ENCODE data around the gene HPSE2. TPM values are rescaled to one million over a fixed set of nuclear protein-coding genes. Genes with fewer than 3 reads are reported as not detected.

HPSE2 gene
- total and polyA plus RNA-seq, 4 donors, result 0.05 TPM; not detected in 3

DNA sequence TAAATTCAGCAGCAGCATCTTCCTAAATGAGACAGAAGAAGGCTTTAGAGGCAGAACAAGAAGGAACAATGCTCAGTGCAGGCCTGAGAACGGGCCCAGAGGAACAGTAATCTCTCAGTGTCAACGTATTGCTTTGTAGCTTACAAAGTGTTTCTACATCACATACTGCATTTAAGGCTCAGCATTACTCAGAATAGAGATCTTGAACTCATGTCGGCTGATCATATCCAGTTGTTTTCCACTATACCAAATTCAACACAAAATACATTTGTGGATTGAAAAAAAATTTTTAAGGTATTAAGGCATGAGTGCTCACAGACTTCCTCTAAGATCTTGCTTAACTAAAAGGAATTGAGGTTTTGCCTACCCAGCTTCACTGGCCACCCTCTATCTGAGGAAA is 325.1 kb downstream of the HPSE2 start:
- WGBS, result 81% methylated on average over 3 of the region's 3 CpGs
- H3K27me3 ChIP-seq (ENCODE audit: control insufficient read depth in 4 of 4, insufficient read depth in 4 of 4, low read length in 3 of 4), result peaks cover 0 to 4% (median 0%) of the 10 kb centered on the region in 4 donors
- H3K9me3 ChIP-seq (ENCODE audit: control insufficient read depth in 4 of 4, low read length in 3 of 4), result no peaks in the 10 kb centered on the region
- no peaks in the 10 kb centered on the region for H3K36me3 ChIP-seq (ENCODE audit: control insufficient read depth in 4 of 4, insufficient read depth in 3 of 4, low read depth in 1 of 4, low read length in 3 of 4)
- DNase-seq (ENCODE audit: low spot score), result no peak
- H3K27ac ChIP-seq (ENCODE audit: low read depth in 1 of 2, low read length in 2 of 2), result no peak overlapping the region
- H3K9ac ChIP-seq (ENCODE audit: low read depth in 1 of 2, low read length in 2 of 2), result no peak overlapping the region
- H3K4me3 ChIP-seq (ENCODE audit: low read depth in 1 of 3, low read length in 3 of 3), result no peak overlapping the region
- no peak for TF ChIP-seq FOXA1 (IDR thresholded peaks at IDR 0.05)
- no peak for TF ChIP-seq NR2F2 (IDR thresholded peaks at IDR 0.05)
- no peak for TF ChIP-seq REST (IDR thresholded peaks at IDR 0.05)
- TF ChIP-seq HNF4G (IDR thresholded peaks at IDR 0.05), result no peak
- no peak for TF ChIP-seq EGR1 (IDR thresholded peaks at IDR 0.05; ENCODE audit: low read depth in 2 of 2)
- no peak for TF ChIP-seq GABPA (IDR thresholded peaks at IDR 0.05 in 1 of 2, conservative IDR thresholded peaks at IDR 0.05 in 1 of 2)
- no peak for TF ChIP-seq JUND (IDR thresholded peaks at IDR 0.05)
- TF ChIP-seq FOXA2 (IDR thresholded peaks at IDR 0.05), result no peak
- TF ChIP-seq RAD21 (IDR thresholded peaks at IDR 0.05), result no peak
- TF ChIP-seq MAX (IDR thresholded peaks at IDR 0.05), result no peak
- TF ChIP-seq TAF1 (conservative IDR thresholded peaks at IDR 0.05), result no peak
- H3K4me1 ChIP-seq (ENCODE audit: control insufficient read depth in 4 of 4, insufficient read depth in 4 of 4, low read length in 3 of 4), result no peaks in the 10 kb centered on the region

- Histone ChIP-seq H3K27ac (ENCODE audit: low read depth in 1 of 2, low read length in 2 of 2) (no peak overlapping the region), H3K9me3 (ENCODE audit: control insufficient read depth in 4 of 4, low read length in 3 of 4) (no peaks in the 10 kb centered on the region), H3K9ac (ENCODE audit: low read depth in 1 of 2, low read length in 2 of 2) (no peak overlapping the region), H3K36me3 (ENCODE audit: control insufficient read depth in 4 of 4, insufficient read depth in 3 of 4, low read depth in 1 of 4, low read length in 3 of 4) (no peaks in the 10 kb centered on the region), H3K4me3 (ENCODE audit: low read depth in 1 of 3, low read length in 3 of 3) (no peak overlapping the region), H3K27me3 (ENCODE audit: control insufficient read depth in 4 of 4, insufficient read depth in 4 of 4, low read length in 3 of 4) (peaks cover 0 to 4% (median 0%) of the 10 kb centered on the region in 4 donors), H3K4me1 (ENCODE audit: control insufficient read depth in 4 of 4, insufficient read depth in 4 of 4, low read length in 3 of 4) (no peaks in the 10 kb centered on the region)
- TF ChIP-seq HNF4G (IDR thresholded peaks at IDR 0.05), result no peak
- TF ChIP-seq FOXA2 (IDR thresholded peaks at IDR 0.05), result no peak
- TF ChIP-seq YY1 (IDR thresholded peaks at IDR 0.05), result no peak
- no peak for TF ChIP-seq EGR1 (IDR thresholded peaks at IDR 0.05; ENCODE audit: low read depth in 2 of 2)
- TF ChIP-seq TAF1 (conservative IDR thresholded peaks at IDR 0.05), result no peak
- no peak for TF ChIP-seq MAX (IDR thresholded peaks at IDR 0.05)
- TF ChIP-seq CTCF (IDR thresholded peaks at IDR 0.05; ENCODE audit: low read depth, low read length, missing input control), result no peak
- no peak for TF ChIP-seq RAD21 (IDR thresholded peaks at IDR 0.05)
- no peak for TF ChIP-seq SP1 (IDR thresholded peaks at IDR 0.05)
- no peak for TF ChIP-seq GABPA (IDR thresholded peaks at IDR 0.05 in 1 of 2, conservative IDR thresholded peaks at IDR 0.05 in 1 of 2)
- TF ChIP-seq FOXA1 (IDR thresholded peaks at IDR 0.05), result no peak
- no peak for TF ChIP-seq JUND (IDR thresholded peaks at IDR 0.05)
- DNase-seq (ENCODE audit: low spot score), result no peak
Measured at GRCh38 chr10:98910048-98910447, 325.6 kb downstream of the HPSE2 start.
